Measurements from ENCODE around the gene SHQ1. TPM values are rescaled to one million over a fixed set of nuclear protein-coding genes. Genes with fewer than 3 reads are reported as not detected.

Gene SHQ1
- total and polyA plus RNA-seq, 4 donors, result 7.3 to 25.0 (median 16.0) TPM

- Histone ChIP-seq H3K4me3 (no peak overlapping the region), H3K27ac (ENCODE audit: low read depth in 1 of 2, low read length in 1 of 2) (no peak overlapping the region), H3K9ac (ENCODE audit: insufficient read depth in 1 of 2, low read length in 2 of 2) (no peak overlapping the region), H3K27me3 (ENCODE audit: control insufficient read depth in 3 of 3, insufficient read depth in 3 of 3, low read length in 2 of 3) (no peaks in the 10 kb centered on the region), H3K4me1 (ENCODE audit: control insufficient read depth in 5 of 5, insufficient read depth in 5 of 5, low read length in 5 of 5) (peaks cover 0 to 9% (median 3%) of the 10 kb centered on the region in 5 donors), H3K9me3 (ENCODE audit: control insufficient read depth in 4 of 4, insufficient read depth in 3 of 4, low read length in 3 of 4) (peaks cover 0 to 1% (median 0%) of the 10 kb centered on the region in 4 donors), H3K36me3 (ENCODE audit: control insufficient read depth in 4 of 4, insufficient read depth in 4 of 4, low read length in 4 of 4) (no peaks in the 10 kb centered on the region)
- TF ChIP-seq CTCF (IDR thresholded peaks at IDR 0.05; ENCODE audit: control extremely low read depth, extremely low read depth), result no peak
- 94 to 97% methylated on average over 7 of the region's 7 CpGs for WGBS, 2 donors
- DNase-seq, result no peak
- no peak for ATAC-seq (ENCODE audit: insufficient read depth, low FRiP score)
Observed at GRCh38 chr3:72702390-72702789, 145.9 kb downstream of the SHQ1 start.

GRCh38 chr3:72700106-72700505 is 148.1 kb downstream of the SHQ1 start:
- WGBS, 2 donors, result 91 to 93% methylated on average over 2 of the region's 2 CpGs
- ATAC-seq (ENCODE audit: insufficient read depth, low FRiP score) (no peak), DNase-seq (no peak)
- no peak for TF ChIP-seq CTCF (IDR thresholded peaks at IDR 0.05; ENCODE audit: control extremely low read depth, extremely low read depth)
- Histone ChIP-seq H3K4me1 (ENCODE audit: control insufficient read depth in 5 of 5, insufficient read depth in 5 of 5, low read length in 5 of 5) (peaks cover 0 to 17% (median 6%) of the 10 kb centered on the region in 5 donors), H3K9me3 (ENCODE audit: control insufficient read depth in 4 of 4, insufficient read depth in 3 of 4, low read length in 3 of 4) (peaks cover 0 to 1% (median 0%) of the 10 kb centered on the region in 4 donors), H3K4me3 (no peak overlapping the region), H3K36me3 (ENCODE audit: control insufficient read depth in 4 of 4, insufficient read depth in 4 of 4, low read length in 4 of 4) (no peaks in the 10 kb centered on the region), H3K9ac (ENCODE audit: insufficient read depth in 1 of 2, low read length in 2 of 2) (no peak overlapping the region), H3K27me3 (ENCODE audit: control insufficient read depth in 3 of 3, insufficient read depth in 3 of 3, low read length in 2 of 3) (no peaks in the 10 kb centered on the region), H3K27ac (ENCODE audit: low read depth in 1 of 2, low read length in 1 of 2) (no peak overlapping the region)

GRCh38 chr3:72699631-72700030 is 148.6 kb downstream of the SHQ1 start:
- H3K27ac ChIP-seq (ENCODE audit: low read depth in 1 of 2, low read length in 1 of 2), result no peak overlapping the region
- peaks cover 0 to 1% (median 0%) of the 10 kb centered on the region in 4 donors for H3K9me3 ChIP-seq (ENCODE audit: control insufficient read depth in 4 of 4, insufficient read depth in 3 of 4, low read length in 3 of 4)
- peaks cover 0 to 17% (median 8%) of the 10 kb centered on the region in 5 donors for H3K4me1 ChIP-seq (ENCODE audit: control insufficient read depth in 5 of 5, insufficient read depth in 5 of 5, low read length in 5 of 5)
- ATAC-seq (ENCODE audit: insufficient read depth, low FRiP score) (no peak), DNase-seq (no peak)
- no peak overlapping the region for H3K4me3 ChIP-seq
- 52 to 56% methylated on average over 5 of the region's 5 CpGs for WGBS, 2 donors
- TF ChIP-seq CTCF (IDR thresholded peaks at IDR 0.05; ENCODE audit: control extremely low read depth, extremely low read depth), result no peak
- no peak overlapping the region for H3K9ac ChIP-seq (ENCODE audit: insufficient read depth in 1 of 2, low read length in 2 of 2)
- no peaks in the 10 kb centered on the region for H3K27me3 ChIP-seq (ENCODE audit: control insufficient read depth in 3 of 3, insufficient read depth in 3 of 3, low read length in 2 of 3)
- H3K36me3 ChIP-seq (ENCODE audit: control insufficient read depth in 4 of 4, insufficient read depth in 4 of 4, low read length in 4 of 4), result no peaks in the 10 kb centered on the region

Other genes starting within 250 kb of the SHQ1 start
- 10 to 100 TPM in 1 of 2 donors, 1 to 10 TPM in 1; 8.0 to 46.8 TPM for gene GXYLT2, start 39.6 kb upstream of the SHQ1 start, total RNA-seq
- gene GXYLT2, start 39.6 kb upstream of the SHQ1 start, polyA plus RNA-seq, result 1 to 10 TPM in 1 of 2 donors, under 1 TPM in 1; 0.52 to 1.5 TPM
- gene PPP4R2, start 148.4 kb upstream of the SHQ1 start, total RNA-seq, result 100 to 1,000 TPM in 1 of 2 donors, 10 to 100 TPM in 1; 54.3 to 105 TPM
- gene PPP4R2, start 148.4 kb upstream of the SHQ1 start, polyA plus RNA-seq, result 10 to 100 TPM; 17.1 to 21.7 TPM
- 10 to 100 TPM in 1 of 2 donors, 1 to 10 TPM in 1; 3.8 to 18.5 TPM for gene EBLN2, start 213.2 kb upstream of the SHQ1 start, total RNA-seq
- 1 to 10 TPM in 1 of 2 donors, under 1 TPM in 1; 0.61 to 1.2 TPM for gene EBLN2, start 213.2 kb upstream of the SHQ1 start, polyA plus RNA-seq